GM12875 (cell line): ENCODE measurements around the gene ZFPL1.

Experiments used
- H3K4me3 ChIP-seq: one replicate; pipeline ENCODE4 v1.5.1; 2011; ENCODE audit warnings: low read depth, low read length, control low read depth
- CTCF ChIP-seq: IDR thresholded peaks from 2 replicates; pipeline ENCODE4 v1.5.1; 2011; ENCODE audit warnings: low read depth, mild to moderate bottlenecking, control low read depth, inconsistent platforms, low read length, moderate library complexity, borderline replicate concordance; ENCODE audit not compliant: insufficient read depth

Gene ZFPL1

DNA sequence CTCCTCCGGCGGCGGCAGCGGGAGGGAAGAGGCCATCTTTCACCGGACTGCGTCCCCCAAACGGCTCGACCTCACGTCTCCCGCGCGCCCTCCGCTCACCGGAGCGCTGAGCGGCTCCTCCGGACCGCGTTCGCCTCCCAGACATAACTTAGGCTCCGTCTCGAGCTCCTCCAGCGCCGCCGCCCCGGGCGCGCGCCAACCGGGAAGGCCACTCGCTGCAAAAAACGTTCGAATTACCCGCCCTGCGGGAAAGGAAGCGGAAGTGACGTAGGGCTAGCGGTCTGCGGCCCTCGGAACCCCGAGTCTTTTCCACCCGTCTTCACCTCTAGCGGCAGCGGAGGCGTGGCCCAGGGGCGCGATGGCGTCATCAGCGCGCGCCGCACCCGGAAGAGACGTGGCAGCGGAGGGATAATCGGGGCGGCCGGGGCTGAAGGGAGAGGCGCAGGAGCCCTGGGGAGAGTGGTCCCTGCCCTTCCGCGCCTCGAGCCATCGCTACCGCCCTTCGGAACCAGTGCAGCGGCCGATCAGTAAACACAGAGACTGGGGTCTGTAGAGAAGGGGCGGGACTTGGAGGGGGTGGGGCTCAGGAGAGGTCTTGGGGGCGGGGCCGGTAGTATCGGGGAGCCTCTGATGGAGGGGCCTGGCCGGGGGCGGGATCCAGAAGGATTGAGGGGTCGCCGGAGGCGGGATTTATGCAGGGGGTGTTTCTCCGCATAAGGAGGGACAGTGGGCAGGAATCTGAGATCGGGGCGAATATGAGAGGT, at the start of gene ZFPL1, which contains the start of gene CDCA5:
ZFPL1 (plus strand) TSS at position 389 of the 764 bp plus-strand sequence. CDS start 477 bp downstream, outside the sequence.
CDCA5 (minus strand) TSS at position 207 of the 764 bp plus-strand sequence; CDS start at position 145, 62 bp downstream.
- no peak for TF ChIP-seq CTCF
- H3K4me3 ChIP-seq: peak within 1 kb of the TSS; percentile 84

DNA sequence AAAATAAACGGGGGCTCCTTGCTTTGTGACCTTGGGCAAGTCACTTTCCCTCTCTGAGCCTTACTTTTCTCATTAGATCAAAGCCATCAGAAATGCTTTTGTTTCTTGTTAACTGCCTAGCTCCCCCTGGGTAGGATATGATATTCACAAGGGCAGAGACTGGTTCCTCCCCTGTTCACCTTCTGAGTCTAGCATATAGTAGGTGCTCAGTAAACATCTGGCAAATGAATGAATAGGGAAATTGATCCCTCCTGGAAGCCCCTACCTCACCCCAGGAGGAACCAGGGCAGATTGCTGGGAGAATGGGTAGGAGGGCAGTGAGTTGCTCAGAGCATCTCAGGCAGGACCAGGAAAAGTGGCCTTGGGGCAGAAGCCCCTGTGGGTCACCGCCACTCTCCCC, 49.6 kb upstream of the ZFPL1 start:
- no peak overlapping the region for H3K4me3 ChIP-seq
- no peak for TF ChIP-seq CTCF

DNA sequence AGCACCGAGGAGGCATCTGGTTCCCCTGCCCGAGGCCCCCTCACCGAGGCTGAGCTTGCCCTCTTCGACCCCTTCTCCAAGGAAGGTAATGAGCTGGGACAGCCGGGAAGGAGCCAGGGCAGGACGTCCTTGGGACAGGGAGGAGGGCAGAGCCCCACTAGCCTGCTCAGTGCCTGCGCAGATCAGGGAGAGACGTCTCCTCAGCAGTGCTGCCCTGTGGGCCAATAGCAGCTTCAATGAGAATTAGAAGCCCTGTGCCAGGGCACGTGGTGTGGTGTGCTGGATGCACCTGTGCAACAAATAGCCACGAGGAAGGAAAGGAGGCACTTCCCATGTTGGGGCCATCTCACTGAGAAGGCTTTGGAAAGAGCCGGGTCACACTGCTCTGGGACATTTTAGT, 48.4 kb upstream of the ZFPL1 start:
- no peak for TF ChIP-seq CTCF
- H3K4me3 ChIP-seq: no peak overlapping the region

DNA sequence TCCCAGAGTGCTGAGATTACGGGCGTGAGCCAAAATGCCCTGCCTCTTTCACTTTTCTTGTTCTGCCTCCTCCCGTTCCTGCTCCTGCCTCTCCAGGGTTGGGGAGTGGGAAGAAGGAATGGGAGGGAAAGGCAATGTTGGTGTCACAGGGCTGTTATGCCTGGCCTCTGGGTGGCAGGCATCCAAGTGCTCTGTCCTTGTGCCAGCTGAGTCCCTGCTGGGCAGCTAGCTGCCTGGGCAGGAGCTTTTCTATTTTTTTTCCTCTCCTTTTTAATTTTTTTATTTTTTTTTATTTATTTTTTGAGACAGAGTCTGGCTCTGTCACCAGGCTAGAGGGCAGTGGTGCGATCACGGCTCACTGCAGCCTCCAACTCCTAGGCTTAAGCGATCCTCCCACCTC, 47.1 kb upstream of the ZFPL1 start:
- no peak overlapping the region for H3K4me3 ChIP-seq
- TF ChIP-seq CTCF: no peak

- TF ChIP-seq CTCF: no peak
- H3K4me3 ChIP-seq: peak overlapping the region; percentile 89
Measured at GRCh38 chr11:65040520-65040846, 43.5 kb upstream of the ZFPL1 start.

- peak within 1 kb of the TSS; percentile 89 for H3K4me3 ChIP-seq
- TF ChIP-seq CTCF: 0 out of 2 replicates have a peak, but pooled peaks have one; percentile 1
Measured at GRCh38 chr11:65040847-65041622, 43.0 kb upstream of the ZFPL1 start, which contains the start of gene SAC3D1. SAC3D1 (plus strand) TSS chr11:65041210; CDS start chr11:65041293, 83 bp downstream.
